A549 (cell line): Measurements from ENCODE around the gene OPA3.

Experiments
- EHMT2 ChIP-seq: fragments of 200-600 bp; sonication (generic); IDR thresholded peaks from 2 replicates; pipeline ENCODE4 v1.6.1; 2016; ENCODE audit warnings: antibody characterized with exemption, low read depth, mild to moderate bottlenecking, moderate library complexity
- EP300 ChIP-seq, 2 experiments: fragments of >200 bp; sonication (Bioruptor Twin); formaldehyde crosslinking; IDR thresholded peaks; 2 replicates in 1 of 2; 3 replicates in 1 of 2; pipeline ENCODE4 v1.6.1; 2016 to 2017
- HEYL ChIP-seq: fragments of 250-450 bp; sonication (Bioruptor Pico); IDR thresholded peaks from 2 replicates; pipeline ENCODE4 v1.8.0; 2021; ENCODE audit warnings: mild to moderate bottlenecking, moderate library complexity
- MYC ChIP-seq: IDR thresholded peaks from 2 replicates; pipeline ENCODE4 v1.6.1; 2012; ENCODE audit warnings: mild to moderate bottlenecking, inconsistent platforms, low read length, improper control_type of control experiment, borderline replicate concordance
- POLR2A ChIP-seq: IDR thresholded peaks from 2 replicates; pipeline ENCODE4 v1.6.1; 2012; ENCODE audit warnings: mild to moderate bottlenecking, low read length
- RAD21 ChIP-seq, 2 experiments: fragments of >200 bp in 1 of 2; sonication (Bioruptor Twin) in 1 of 2; formaldehyde crosslinking in 1 of 2; IDR thresholded peaks in 1 of 2; conservative IDR thresholded peaks in 1 of 2; 2 replicates in 1 of 2; 3 replicates in 1 of 2; pipeline ENCODE4 v1.6.1; 2012 to 2018; ENCODE audit warnings: inconsistent platforms in 1 of 2
- RFX5 ChIP-seq: fragments of 450-650 bp; IDR thresholded peaks from 2 replicates; pipeline ENCODE4 v1.7.1; 2014; ENCODE audit warnings: antibody characterized with exemption, mild to moderate bottlenecking, moderate library complexity
- SMC3 ChIP-seq: fragments of >200 bp; sonication (Bioruptor Twin); formaldehyde crosslinking; IDR thresholded peaks from 3 replicates; pipeline ENCODE4 v1.6.1; 2018; ENCODE audit warnings: inconsistent platforms
- SREBF2 ChIP-seq: fragments of 450-650 bp; IDR thresholded peaks from 2 replicates; pipeline ENCODE4 v1.6.1; 2014; ENCODE audit warnings: mild to moderate bottlenecking, moderate library complexity
- ZFP36 ChIP-seq: fragments of 450-650 bp; IDR thresholded peaks from 2 replicates; pipeline ENCODE4 v1.6.1; 2014; ENCODE audit warnings: borderline replicate concordance; ENCODE audit not compliant: partially characterized antibody
- TF ChIP-seq, protein P1 (sequence below): fragments of 200-600 bp; sonication (generic); IDR thresholded peaks from 2 replicates; pipeline ENCODE4 v1.6.1; 2016; ENCODE audit warnings: antibody characterized with exemption, mild to moderate bottlenecking, moderate library complexity
- TF ChIP-seq, protein P2 (sequence below): fragments of >200 bp; sonication (Bioruptor Twin); formaldehyde crosslinking; IDR thresholded peaks from 3 replicates; pipeline ENCODE4 v1.5.1; 2016

DNA sequence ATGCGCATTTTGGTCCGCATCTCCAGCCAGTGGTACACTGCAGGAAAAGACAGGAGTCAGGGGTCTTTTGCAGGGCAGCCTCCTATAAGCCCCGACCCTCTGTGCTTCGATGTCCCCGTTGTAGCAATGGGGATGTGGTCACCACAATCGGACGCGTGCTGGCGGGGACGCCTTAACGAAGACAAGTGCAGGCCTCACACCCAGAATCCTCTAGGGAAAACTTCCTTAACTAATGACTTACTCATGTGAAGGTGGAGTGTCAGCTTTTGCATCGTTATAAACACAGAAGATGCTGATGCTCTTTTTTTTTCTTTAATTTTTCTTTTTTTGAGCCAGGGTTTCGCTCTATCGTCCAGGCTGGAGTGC is 55.2 kb downstream of the OPA3 start:
- TF ChIP-seq SMC3, result no peak
- TF ChIP-seq, protein P1, sequence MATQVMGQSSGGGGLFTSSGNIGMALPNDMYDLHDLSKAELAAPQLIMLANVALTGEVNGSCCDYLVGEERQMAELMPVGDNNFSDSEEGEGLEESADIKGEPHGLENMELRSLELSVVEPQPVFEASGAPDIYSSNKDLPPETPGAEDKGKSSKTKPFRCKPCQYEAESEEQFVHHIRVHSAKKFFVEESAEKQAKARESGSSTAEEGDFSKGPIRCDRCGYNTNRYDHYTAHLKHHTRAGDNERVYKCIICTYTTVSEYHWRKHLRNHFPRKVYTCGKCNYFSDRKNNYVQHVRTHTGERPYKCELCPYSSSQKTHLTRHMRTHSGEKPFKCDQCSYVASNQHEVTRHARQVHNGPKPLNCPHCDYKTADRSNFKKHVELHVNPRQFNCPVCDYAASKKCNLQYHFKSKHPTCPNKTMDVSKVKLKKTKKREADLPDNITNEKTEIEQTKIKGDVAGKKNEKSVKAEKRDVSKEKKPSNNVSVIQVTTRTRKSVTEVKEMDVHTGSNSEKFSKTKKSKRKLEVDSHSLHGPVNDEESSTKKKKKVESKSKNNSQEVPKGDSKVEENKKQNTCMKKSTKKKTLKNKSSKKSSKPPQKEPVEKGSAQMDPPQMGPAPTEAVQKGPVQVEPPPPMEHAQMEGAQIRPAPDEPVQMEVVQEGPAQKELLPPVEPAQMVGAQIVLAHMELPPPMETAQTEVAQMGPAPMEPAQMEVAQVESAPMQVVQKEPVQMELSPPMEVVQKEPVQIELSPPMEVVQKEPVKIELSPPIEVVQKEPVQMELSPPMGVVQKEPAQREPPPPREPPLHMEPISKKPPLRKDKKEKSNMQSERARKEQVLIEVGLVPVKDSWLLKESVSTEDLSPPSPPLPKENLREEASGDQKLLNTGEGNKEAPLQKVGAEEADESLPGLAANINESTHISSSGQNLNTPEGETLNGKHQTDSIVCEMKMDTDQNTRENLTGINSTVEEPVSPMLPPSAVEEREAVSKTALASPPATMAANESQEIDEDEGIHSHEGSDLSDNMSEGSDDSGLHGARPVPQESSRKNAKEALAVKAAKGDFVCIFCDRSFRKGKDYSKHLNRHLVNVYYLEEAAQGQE, result no peak
- no peak for TF ChIP-seq POLR2A
- no peak for TF ChIP-seq HEYL (CRISPR knock-in tag)
- TF ChIP-seq, protein P2, sequence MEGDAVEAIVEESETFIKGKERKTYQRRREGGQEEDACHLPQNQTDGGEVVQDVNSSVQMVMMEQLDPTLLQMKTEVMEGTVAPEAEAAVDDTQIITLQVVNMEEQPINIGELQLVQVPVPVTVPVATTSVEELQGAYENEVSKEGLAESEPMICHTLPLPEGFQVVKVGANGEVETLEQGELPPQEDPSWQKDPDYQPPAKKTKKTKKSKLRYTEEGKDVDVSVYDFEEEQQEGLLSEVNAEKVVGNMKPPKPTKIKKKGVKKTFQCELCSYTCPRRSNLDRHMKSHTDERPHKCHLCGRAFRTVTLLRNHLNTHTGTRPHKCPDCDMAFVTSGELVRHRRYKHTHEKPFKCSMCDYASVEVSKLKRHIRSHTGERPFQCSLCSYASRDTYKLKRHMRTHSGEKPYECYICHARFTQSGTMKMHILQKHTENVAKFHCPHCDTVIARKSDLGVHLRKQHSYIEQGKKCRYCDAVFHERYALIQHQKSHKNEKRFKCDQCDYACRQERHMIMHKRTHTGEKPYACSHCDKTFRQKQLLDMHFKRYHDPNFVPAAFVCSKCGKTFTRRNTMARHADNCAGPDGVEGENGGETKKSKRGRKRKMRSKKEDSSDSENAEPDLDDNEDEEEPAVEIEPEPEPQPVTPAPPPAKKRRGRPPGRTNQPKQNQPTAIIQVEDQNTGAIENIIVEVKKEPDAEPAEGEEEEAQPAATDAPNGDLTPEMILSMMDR, result no peak
- TF ChIP-seq SREBF2, result no peak
- no peak for TF ChIP-seq EHMT2
- TF ChIP-seq RFX5, result no peak
- TF ChIP-seq MYC, result no peak
- no peak for TF ChIP-seq RAD21 (conservative IDR thresholded peaks at IDR 0.05 in 1 of 2, IDR thresholded peaks at IDR 0.05 in 1 of 2)
- no peak for TF ChIP-seq ZFP36
- no peak for TF ChIP-seq EP300 (IDR thresholded peaks at IDR 0.05)
